ENCODE measurements around the gene ZBED6. TPM values are rescaled to one million over a fixed set of nuclear protein-coding genes. Genes with fewer than 3 reads are reported as not detected.

ZBED6 gene
- total RNA-seq, 1 donor = 47.0 TPM

DNA sequence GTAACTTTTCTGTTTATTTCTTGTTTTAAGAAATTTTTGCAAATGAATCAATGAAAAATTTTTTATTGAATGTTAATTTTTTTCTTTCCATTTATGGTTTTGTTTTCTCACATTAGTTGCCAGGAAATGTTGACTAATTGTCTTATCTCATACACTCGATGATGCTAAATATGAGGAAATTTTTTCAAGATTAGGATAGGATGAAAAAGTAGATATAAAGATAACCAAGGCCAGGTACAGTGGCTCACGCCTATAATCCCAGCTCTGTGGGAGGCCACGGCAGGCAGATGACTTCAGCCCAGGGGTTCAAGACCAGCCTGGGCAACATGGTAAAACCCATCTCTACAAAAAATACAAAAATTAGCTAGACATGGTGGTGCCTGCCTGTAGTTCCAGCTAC is 17.8 kb upstream of the ZBED6 start:
- no peaks in the 10 kb centered on the region for H4K20me1 ChIP-seq (ENCODE audit: insufficient read depth, low read length)
- no peak overlapping the region for H3K27ac ChIP-seq (ENCODE audit: low read depth, low read length)
- TF ChIP-seq, protein P1, sequence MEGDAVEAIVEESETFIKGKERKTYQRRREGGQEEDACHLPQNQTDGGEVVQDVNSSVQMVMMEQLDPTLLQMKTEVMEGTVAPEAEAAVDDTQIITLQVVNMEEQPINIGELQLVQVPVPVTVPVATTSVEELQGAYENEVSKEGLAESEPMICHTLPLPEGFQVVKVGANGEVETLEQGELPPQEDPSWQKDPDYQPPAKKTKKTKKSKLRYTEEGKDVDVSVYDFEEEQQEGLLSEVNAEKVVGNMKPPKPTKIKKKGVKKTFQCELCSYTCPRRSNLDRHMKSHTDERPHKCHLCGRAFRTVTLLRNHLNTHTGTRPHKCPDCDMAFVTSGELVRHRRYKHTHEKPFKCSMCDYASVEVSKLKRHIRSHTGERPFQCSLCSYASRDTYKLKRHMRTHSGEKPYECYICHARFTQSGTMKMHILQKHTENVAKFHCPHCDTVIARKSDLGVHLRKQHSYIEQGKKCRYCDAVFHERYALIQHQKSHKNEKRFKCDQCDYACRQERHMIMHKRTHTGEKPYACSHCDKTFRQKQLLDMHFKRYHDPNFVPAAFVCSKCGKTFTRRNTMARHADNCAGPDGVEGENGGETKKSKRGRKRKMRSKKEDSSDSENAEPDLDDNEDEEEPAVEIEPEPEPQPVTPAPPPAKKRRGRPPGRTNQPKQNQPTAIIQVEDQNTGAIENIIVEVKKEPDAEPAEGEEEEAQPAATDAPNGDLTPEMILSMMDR (IDR thresholded peaks at IDR 0.05; ENCODE audit: extremely low read depth, low read depth, low read length) = no peak

GRCh38 chr1:203778146-203778545 is 17.3 kb upstream of the ZBED6 start:
- no peaks in the 10 kb centered on the region for H3K9me3 ChIP-seq (ENCODE audit: low read depth, low read length)
- no peaks in the 10 kb centered on the region for H3K27me3 ChIP-seq (ENCODE audit: insufficient read depth, low read length)
- no peaks in the 10 kb centered on the region for H3K79me2 ChIP-seq (ENCODE audit: insufficient read depth, low read length)
- no peak for DNase-seq (ENCODE audit: insufficient read length, low spot score, missing footprints)
- no peak overlapping the region for H3K27ac ChIP-seq (ENCODE audit: low read depth, low read length)
- no peak overlapping the region for H3K4me3 ChIP-seq (ENCODE audit: insufficient read depth, low read length)
- no peaks in the 10 kb centered on the region for H3K36me3 ChIP-seq (ENCODE audit: insufficient read depth, low read length)
- no peaks in the 10 kb centered on the region for H3K4me1 ChIP-seq (ENCODE audit: insufficient read depth, low read length)
- H2AFZ ChIP-seq (ENCODE audit: low read length) = no peak overlapping the region
- H3K4me2 ChIP-seq (ENCODE audit: insufficient read depth, low read length) = no peak overlapping the region
- no peaks in the 10 kb centered on the region for H4K20me1 ChIP-seq (ENCODE audit: insufficient read depth, low read length)
- TF ChIP-seq, protein P1 (IDR thresholded peaks at IDR 0.05; ENCODE audit: extremely low read depth, low read depth, low read length) = no peak

More for the DNA sequence above, 17.8 kb upstream of the ZBED6 start:
- no peak overlapping the region for H3K4me2 ChIP-seq (ENCODE audit: insufficient read depth, low read length)
- no peaks in the 10 kb centered on the region for H3K79me2 ChIP-seq (ENCODE audit: insufficient read depth, low read length)
- H3K36me3 ChIP-seq (ENCODE audit: insufficient read depth, low read length) = no peaks in the 10 kb centered on the region
- H3K4me3 ChIP-seq (ENCODE audit: insufficient read depth, low read length) = no peak overlapping the region
- H2AFZ ChIP-seq (ENCODE audit: low read length) = no peak overlapping the region
- no peaks in the 10 kb centered on the region for H3K27me3 ChIP-seq (ENCODE audit: insufficient read depth, low read length)
- no peaks in the 10 kb centered on the region for H3K9me3 ChIP-seq (ENCODE audit: low read depth, low read length)
- no peak for DNase-seq (ENCODE audit: insufficient read length, low spot score, missing footprints)
- no peaks in the 10 kb centered on the region for H3K4me1 ChIP-seq (ENCODE audit: insufficient read depth, low read length)

DNA sequence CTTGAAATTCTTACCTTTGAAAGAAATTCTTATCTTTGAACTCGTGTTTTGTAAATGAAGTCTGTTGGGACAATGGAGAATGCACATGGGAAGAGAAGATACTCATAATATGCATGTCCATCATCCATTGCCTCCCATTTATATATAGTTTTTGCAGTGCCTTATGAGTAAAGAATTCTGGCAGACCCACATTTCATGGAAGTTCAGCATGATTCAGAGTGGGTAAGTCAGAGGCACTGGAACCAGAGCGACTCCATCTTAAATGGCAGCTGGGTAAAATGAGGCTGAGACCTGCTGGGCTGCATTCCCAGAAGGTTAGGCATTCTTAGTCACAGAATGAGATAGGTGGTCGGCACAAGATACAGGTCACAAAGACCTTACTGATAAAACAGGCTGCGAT is 16.6 kb upstream of the ZBED6 start:
- Histone ChIP-seq H3K36me3 (ENCODE audit: insufficient read depth, low read length) (no peaks in the 10 kb centered on the region), H3K4me2 (ENCODE audit: insufficient read depth, low read length) (no peak overlapping the region), H3K27ac (ENCODE audit: low read depth, low read length) (no peak overlapping the region), H3K27me3 (ENCODE audit: insufficient read depth, low read length) (no peaks in the 10 kb centered on the region), H2AFZ (ENCODE audit: low read length) (no peak overlapping the region), H3K4me3 (ENCODE audit: insufficient read depth, low read length) (no peak overlapping the region), H3K4me1 (ENCODE audit: insufficient read depth, low read length) (no peaks in the 10 kb centered on the region), H3K79me2 (ENCODE audit: insufficient read depth, low read length) (no peaks in the 10 kb centered on the region), H4K20me1 (ENCODE audit: insufficient read depth, low read length) (no peaks in the 10 kb centered on the region), H3K9me3 (ENCODE audit: low read depth, low read length) (no peaks in the 10 kb centered on the region)
- DNase-seq (ENCODE audit: insufficient read length, low spot score, missing footprints) = no peak
- TF ChIP-seq, protein P1 (IDR thresholded peaks at IDR 0.05; ENCODE audit: extremely low read depth, low read depth, low read length) = no peak

DNA sequence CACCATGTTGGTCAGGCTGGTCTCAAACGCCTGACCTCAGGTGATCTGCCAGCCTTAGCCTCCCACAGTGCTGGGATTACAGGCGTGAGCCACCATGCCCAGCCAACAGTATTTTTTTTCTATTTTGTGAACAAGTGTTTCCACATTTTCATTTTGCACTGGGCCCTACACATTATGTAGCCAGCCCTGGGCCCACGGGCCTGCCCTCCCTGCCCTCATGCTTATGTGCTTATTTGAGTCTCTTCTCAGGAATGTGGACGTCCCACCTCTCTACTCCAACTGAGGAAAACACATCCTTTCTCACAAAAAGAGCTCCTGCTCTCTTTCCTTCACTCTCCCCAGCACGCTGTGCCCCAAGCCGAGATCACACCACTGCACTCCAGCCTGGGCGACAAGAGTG is 13.5 kb upstream of the ZBED6 start:
- Histone ChIP-seq H3K36me3 (ENCODE audit: insufficient read depth, low read length) (no peaks in the 10 kb centered on the region), H4K20me1 (ENCODE audit: insufficient read depth, low read length) (no peaks in the 10 kb centered on the region), H3K9me3 (ENCODE audit: low read depth, low read length) (no peaks in the 10 kb centered on the region), H3K27me3 (ENCODE audit: insufficient read depth, low read length) (no peaks in the 10 kb centered on the region), H3K79me2 (ENCODE audit: insufficient read depth, low read length) (no peaks in the 10 kb centered on the region), H2AFZ (ENCODE audit: low read length) (no peak overlapping the region), H3K4me2 (ENCODE audit: insufficient read depth, low read length) (no peak overlapping the region), H3K4me3 (ENCODE audit: insufficient read depth, low read length) (no peak overlapping the region), H3K4me1 (ENCODE audit: insufficient read depth, low read length) (no peaks in the 10 kb centered on the region), H3K27ac (ENCODE audit: low read depth, low read length) (no peak overlapping the region)
- TF ChIP-seq, protein P1 (IDR thresholded peaks at IDR 0.05; ENCODE audit: extremely low read depth, low read depth, low read length) = no peak
- DNase-seq (ENCODE audit: insufficient read length, low spot score, missing footprints) = no peak

Data from osteoblast (primary cell).